ENCODE data around the gene SMS.

GRCh38 chrX:21940356-21940829, at the start of gene SMS:
- TF ChIP-seq CTCF (IDR thresholded peaks at IDR 0.05; ENCODE audit: low read length): no peak
- no peak for TF ChIP-seq EZH2 (IDR thresholded peaks at IDR 0.05; ENCODE audit: borderline replicate concordance, low read length)

Measured in OCI-LY1 (cell line).